ENCODE data around the gene SNX8. TPM values are rescaled to one million over a fixed set of nuclear protein-coding genes. Genes with fewer than 3 reads are reported as not detected.
A peak's percentile ranks its signal among the peaks of the same experiment; 100 is the strongest.

SNX8 gene
- total and polyA plus RNA-seq, 9 of the 15 experiments (the other 6 are each of a cell fraction or from before 2014, with no cell fraction given) = 2.7 to 51.6 (median 16.9) TPM

DNA sequence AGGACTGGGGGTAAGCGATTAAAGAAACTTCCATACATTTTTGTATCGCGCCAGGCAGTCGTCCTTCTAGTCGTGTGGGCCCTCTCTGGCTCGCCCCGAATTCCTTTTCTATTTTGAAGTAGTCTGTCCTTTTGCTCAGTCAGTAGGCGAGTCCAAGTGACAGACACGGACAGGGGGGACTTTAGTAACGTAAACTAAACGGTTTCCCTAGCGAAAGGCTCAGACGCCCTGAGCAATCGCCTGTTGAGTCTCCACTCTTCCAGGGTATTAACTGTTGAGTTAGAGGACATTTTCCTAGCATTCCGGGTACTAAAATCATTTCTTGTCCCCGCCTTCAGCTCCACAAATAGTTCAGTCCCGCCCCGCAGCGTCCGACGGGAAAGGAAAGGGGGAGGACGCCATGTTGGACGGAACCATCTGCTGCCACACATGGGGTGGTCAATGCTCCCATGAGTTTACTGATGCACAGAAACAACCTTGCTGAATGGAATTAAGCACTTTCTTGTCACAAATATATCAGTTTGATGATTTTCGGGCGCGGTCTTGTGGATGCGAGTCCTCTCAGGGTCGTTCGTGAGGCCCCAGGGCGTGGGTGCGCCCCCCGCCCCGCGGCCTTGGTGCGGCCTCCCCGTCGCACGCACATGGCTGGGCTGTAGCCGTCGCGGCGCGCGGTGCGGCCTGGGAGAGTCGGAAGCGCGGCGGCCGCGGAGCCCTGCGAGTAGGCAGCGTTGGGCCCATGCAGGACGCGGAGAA lies 40.1 kb upstream of the SNX8 start, which contains the start of gene EIF3B (continued):
- TF ChIP-seq, protein P1, sequence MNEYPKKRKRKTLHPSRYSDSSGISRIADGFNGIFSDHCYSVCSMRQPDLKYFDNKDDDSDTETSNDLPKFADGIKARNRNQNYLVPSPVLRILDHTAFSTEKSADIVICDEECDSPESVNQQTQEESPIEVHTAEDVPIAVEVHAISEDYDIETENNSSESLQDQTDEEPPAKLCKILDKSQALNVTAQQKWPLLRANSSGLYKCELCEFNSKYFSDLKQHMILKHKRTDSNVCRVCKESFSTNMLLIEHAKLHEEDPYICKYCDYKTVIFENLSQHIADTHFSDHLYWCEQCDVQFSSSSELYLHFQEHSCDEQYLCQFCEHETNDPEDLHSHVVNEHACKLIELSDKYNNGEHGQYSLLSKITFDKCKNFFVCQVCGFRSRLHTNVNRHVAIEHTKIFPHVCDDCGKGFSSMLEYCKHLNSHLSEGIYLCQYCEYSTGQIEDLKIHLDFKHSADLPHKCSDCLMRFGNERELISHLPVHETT (CRISPR knock-in tag; conservative IDR thresholded peaks at IDR 0.05 in 1 of 2, IDR thresholded peaks at IDR 0.05 in 1 of 2) = peak in 1 of 2 experiments; percentile 81; a peak in 1 of 4 replicates
- TF ChIP-seq EP400 (IDR thresholded peaks at IDR 0.05) = peak; percentile 100
- TF ChIP-seq GATAD2B (IDR thresholded peaks at IDR 0.05; ENCODE audit: borderline replicate concordance) = peak; percentile 76; the same call in 1 of the 2 replicates
- TF ChIP-seq, protein P2, sequence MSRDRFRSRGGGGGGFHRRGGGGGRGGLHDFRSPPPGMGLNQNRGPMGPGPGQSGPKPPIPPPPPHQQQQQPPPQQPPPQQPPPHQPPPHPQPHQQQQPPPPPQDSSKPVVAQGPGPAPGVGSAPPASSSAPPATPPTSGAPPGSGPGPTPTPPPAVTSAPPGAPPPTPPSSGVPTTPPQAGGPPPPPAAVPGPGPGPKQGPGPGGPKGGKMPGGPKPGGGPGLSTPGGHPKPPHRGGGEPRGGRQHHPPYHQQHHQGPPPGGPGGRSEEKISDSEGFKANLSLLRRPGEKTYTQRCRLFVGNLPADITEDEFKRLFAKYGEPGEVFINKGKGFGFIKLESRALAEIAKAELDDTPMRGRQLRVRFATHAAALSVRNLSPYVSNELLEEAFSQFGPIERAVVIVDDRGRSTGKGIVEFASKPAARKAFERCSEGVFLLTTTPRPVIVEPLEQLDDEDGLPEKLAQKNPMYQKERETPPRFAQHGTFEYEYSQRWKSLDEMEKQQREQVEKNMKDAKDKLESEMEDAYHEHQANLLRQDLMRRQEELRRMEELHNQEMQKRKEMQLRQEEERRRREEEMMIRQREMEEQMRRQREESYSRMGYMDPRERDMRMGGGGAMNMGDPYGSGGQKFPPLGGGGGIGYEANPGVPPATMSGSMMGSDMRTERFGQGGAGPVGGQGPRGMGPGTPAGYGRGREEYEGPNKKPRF (IDR thresholded peaks at IDR 0.05; ENCODE audit: low read depth, low read length) = no peak
- no peak for TF ChIP-seq SPI1 (IDR thresholded peaks at IDR 0.05; ENCODE audit: borderline replicate concordance, low read depth, low read length)
- TF ChIP-seq ZNF324 (CRISPR knock-in tag; IDR thresholded peaks at IDR 0.05) = no peak
- TF ChIP-seq HDAC3 (IDR thresholded peaks at IDR 0.05; ENCODE audit: borderline replicate concordance, partially characterized antibody) = peak; percentile 2
- TF ChIP-seq, protein P3, sequence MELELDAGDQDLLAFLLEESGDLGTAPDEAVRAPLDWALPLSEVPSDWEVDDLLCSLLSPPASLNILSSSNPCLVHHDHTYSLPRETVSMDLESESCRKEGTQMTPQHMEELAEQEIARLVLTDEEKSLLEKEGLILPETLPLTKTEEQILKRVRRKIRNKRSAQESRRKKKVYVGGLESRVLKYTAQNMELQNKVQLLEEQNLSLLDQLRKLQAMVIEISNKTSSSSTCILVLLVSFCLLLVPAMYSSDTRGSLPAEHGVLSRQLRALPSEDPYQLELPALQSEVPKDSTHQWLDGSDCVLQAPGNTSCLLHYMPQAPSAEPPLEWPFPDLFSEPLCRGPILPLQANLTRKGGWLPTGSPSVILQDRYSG (tag; conservative IDR thresholded peaks at IDR 0.05; ENCODE audit: low read depth) = no peak
- peak; percentile 54; the same call in 1 of the 2 replicates for TF ChIP-seq RNF2 (IDR thresholded peaks at IDR 0.05)
- peak; percentile 30; the same call in 1 of the 2 replicates for TF ChIP-seq ZZZ3 (IDR thresholded peaks at IDR 0.05)
- TF ChIP-seq, protein P4, sequence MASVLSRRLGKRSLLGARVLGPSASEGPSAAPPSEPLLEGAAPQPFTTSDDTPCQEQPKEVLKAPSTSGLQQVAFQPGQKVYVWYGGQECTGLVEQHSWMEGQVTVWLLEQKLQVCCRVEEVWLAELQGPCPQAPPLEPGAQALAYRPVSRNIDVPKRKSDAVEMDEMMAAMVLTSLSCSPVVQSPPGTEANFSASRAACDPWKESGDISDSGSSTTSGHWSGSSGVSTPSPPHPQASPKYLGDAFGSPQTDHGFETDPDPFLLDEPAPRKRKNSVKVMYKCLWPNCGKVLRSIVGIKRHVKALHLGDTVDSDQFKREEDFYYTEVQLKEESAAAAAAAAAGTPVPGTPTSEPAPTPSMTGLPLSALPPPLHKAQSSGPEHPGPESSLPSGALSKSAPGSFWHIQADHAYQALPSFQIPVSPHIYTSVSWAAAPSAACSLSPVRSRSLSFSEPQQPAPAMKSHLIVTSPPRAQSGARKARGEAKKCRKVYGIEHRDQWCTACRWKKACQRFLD (CRISPR knock-in tag; IDR thresholded peaks at IDR 0.05) = peak; percentile 9
- TF ChIP-seq, protein P5, sequence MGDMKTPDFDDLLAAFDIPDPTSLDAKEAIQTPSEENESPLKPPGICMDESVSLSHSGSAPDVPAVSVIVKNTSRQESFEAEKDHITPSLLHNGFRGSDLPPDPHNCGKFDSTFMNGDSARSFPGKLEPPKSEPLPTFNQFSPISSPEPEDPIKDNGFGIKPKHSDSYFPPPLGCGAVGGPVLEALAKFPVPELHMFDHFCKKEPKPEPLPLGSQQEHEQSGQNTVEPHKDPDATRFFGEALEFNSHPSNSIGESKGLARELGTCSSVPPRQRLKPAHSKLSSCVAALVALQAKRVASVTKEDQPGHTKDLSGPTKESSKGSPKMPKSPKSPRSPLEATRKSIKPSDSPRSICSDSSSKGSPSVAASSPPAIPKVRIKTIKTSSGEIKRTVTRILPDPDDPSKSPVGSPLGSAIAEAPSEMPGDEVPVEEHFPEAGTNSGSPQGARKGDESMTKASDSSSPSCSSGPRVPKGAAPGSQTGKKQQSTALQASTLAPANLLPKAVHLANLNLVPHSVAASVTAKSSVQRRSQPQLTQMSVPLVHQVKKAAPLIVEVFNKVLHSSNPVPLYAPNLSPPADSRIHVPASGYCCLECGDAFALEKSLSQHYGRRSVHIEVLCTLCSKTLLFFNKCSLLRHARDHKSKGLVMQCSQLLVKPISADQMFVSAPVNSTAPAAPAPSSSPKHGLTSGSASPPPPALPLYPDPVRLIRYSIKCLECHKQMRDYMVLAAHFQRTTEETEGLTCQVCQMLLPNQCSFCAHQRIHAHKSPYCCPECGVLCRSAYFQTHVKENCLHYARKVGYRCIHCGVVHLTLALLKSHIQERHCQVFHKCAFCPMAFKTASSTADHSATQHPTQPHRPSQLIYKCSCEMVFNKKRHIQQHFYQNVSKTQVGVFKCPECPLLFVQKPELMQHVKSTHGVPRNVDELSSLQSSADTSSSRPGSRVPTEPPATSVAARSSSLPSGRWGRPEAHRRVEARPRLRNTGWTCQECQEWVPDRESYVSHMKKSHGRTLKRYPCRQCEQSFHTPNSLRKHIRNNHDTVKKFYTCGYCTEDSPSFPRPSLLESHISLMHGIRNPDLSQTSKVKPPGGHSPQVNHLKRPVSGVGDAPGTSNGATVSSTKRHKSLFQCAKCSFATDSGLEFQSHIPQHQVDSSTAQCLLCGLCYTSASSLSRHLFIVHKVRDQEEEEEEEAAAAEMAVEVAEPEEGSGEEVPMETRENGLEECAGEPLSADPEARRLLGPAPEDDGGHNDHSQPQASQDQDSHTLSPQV (IDR thresholded peaks at IDR 0.05) = 0 out of 2 replicates have a peak, but pooled peaks have one; percentile 22
- peak; percentile 85 for TF ChIP-seq BHLHE40 (IDR thresholded peaks at IDR 0.05; ENCODE audit: low read length)
- TF ChIP-seq TAF9B (IDR thresholded peaks at IDR 0.05; ENCODE audit: partially characterized antibody) = peak; percentile 64
- TF ChIP-seq MIER1 (IDR thresholded peaks at IDR 0.05; ENCODE audit: low read depth) = peak; percentile 77; the same call in 1 of the 2 replicates
- TF ChIP-seq POLR3A (IDR thresholded peaks at IDR 0.05; ENCODE audit: borderline replicate concordance, extremely low read depth, insufficient read depth, insufficient read length) = no peak

Data from K562 (cell line).